HepG2 (cell line): ENCODE data around the gene MACROD2. TPM values are rescaled to one million over a fixed set of nuclear protein-coding genes. Genes with fewer than 3 reads are reported as not detected.
A peak's percentile ranks its signal among the peaks of the same experiment; 100 is the strongest.

Experiments
- ARNT2 ChIP-seq: sonication (generic); formaldehyde crosslinking; IDR thresholded peaks from 2 replicates; pipeline ENCODE4 v1.8.0; 2022; ENCODE audit warnings: mild to moderate bottlenecking, low read depth, missing genetic modification reagents, moderate library complexity
- ATF3 ChIP-seq: sonication (generic); formaldehyde crosslinking; IDR thresholded peaks from 2 replicates; pipeline ENCODE4 v1.4.0; 2020; ENCODE audit warnings: missing genetic modification reagents
- BRCA1 ChIP-seq: sonication (generic); formaldehyde crosslinking; IDR thresholded peaks from 2 replicates; pipeline ENCODE4 v1.4.0; 2020; ENCODE audit warnings: missing genetic modification reagents
- DRAP1 ChIP-seq: IDR thresholded peaks from 2 replicates; pipeline ENCODE4 v1.6.1; 2016; ENCODE audit warnings: missing genetic modification reagents, missing compliant biosample characterization
- FOSL2 ChIP-seq: sonication (generic); formaldehyde crosslinking; IDR thresholded peaks from 2 replicates; pipeline ENCODE4 v1.4.0; 2020; ENCODE audit warnings: missing genetic modification reagents
- GATA4 ChIP-seq: sonication (generic); IDR thresholded peaks from 2 replicates; pipeline ENCODE4 v1.6.1; 2016; ENCODE audit warnings: antibody characterized with exemption, low read depth, borderline replicate concordance
- GPBP1L1 ChIP-seq: sonication (generic); formaldehyde crosslinking; IDR thresholded peaks from 2 replicates; pipeline ENCODE4 v1.5.0; 2020; ENCODE audit warnings: mild to moderate bottlenecking, missing genetic modification reagents
- KLF16 ChIP-seq, 2 experiments: sonication (generic) in 1 of 2; formaldehyde crosslinking in 1 of 2; IDR thresholded peaks; 2 replicates each; pipeline versions ENCODE4 v1.6.1 to v1.8.0; 2016 to 2023; ENCODE audit warnings: missing genetic modification reagents in 2 of 2, missing compliant biosample characterization in 1 of 2
- MAZ ChIP-seq, 2 experiments: sonication (generic) in 1 of 2; formaldehyde crosslinking in 1 of 2; IDR thresholded peaks; 2 replicates each; pipeline versions ENCODE4 v1.5.0 to v1.6.1; 2012 to 2020; ENCODE audit warnings: low read depth in 2 of 2, mild to moderate bottlenecking in 2 of 2, borderline replicate concordance in 1 of 2, improper control_type of control experiment in 1 of 2, low read length in 1 of 2, missing genetic modification reagents in 1 of 2, moderate library complexity in 1 of 2
- NAIF1 ChIP-seq: sonication (generic); formaldehyde crosslinking; IDR thresholded peaks from 2 replicates; pipeline ENCODE4 v1.5.0; 2020; ENCODE audit warnings: mild to moderate bottlenecking, missing genetic modification reagents, borderline replicate concordance
- PHF21A ChIP-seq: sonication (generic); formaldehyde crosslinking; IDR thresholded peaks from 2 replicates; pipeline ENCODE4 v1.5.0; 2020; ENCODE audit warnings: mild to moderate bottlenecking, missing genetic modification reagents
- PRPF4 ChIP-seq: fragments of 200-400 bp; formaldehyde crosslinking; IDR thresholded peaks from 2 replicates; pipeline ENCODE4 v1.6.1; 2016; ENCODE audit warnings: low read length, low read depth; ENCODE audit not compliant: poor library complexity, severe bottlenecking
- RFXAP ChIP-seq: sonication (generic); formaldehyde crosslinking; IDR thresholded peaks from 2 replicates; pipeline ENCODE4 v1.4.0; 2020; ENCODE audit warnings: missing genetic modification reagents, borderline replicate concordance
- SALL1 ChIP-seq: sonication (generic); formaldehyde crosslinking; IDR thresholded peaks from 2 replicates; pipeline ENCODE4 v1.8.0; 2022; ENCODE audit warnings: mild to moderate bottlenecking, missing genetic modification reagents
- SMAD3 ChIP-seq: sonication (generic); formaldehyde crosslinking; IDR thresholded peaks from 2 replicates; pipeline ENCODE4 v1.4.0; 2020; ENCODE audit warnings: missing genetic modification reagents
- TBX2 ChIP-seq: sonication (generic); formaldehyde crosslinking; IDR thresholded peaks from 2 replicates; pipeline ENCODE4 v1.5.0; 2020; ENCODE audit warnings: missing genetic modification reagents, mild to moderate bottlenecking, borderline replicate concordance
- ZFX ChIP-seq: sonication (generic); formaldehyde crosslinking; IDR thresholded peaks from 2 replicates; pipeline ENCODE4 v1.4.0; 2020; ENCODE audit warnings: mild to moderate bottlenecking, low read depth, missing genetic modification reagents, moderate library complexity
- ZNF333 ChIP-seq: sonication (generic); formaldehyde crosslinking; IDR thresholded peaks from 2 replicates; pipeline ENCODE4 v1.4.0; 2020; ENCODE audit warnings: mild to moderate bottlenecking, missing genetic modification reagents, borderline replicate concordance
- ZNF652 ChIP-seq: IDR thresholded peaks from 2 replicates; pipeline ENCODE4 v1.6.1; 2016; ENCODE audit warnings: low read depth, borderline replicate concordance
- ZNF777 ChIP-seq: sonication (generic); formaldehyde crosslinking; IDR thresholded peaks from 2 replicates; pipeline ENCODE4 v1.4.0; 2020; ENCODE audit warnings: missing genetic modification reagents
- polyA plus RNA-seq, 8 experiments: library from polyadenylated mRNA; depleted of rRNA in 3 of 8; stranded (reverse) in 7 of 8; unstranded in 1 of 8; fragments of >200 nt; fragmentation: Illumina TruSeq in 4 of 8; extraction: Trizol in 4 of 8; gene quantifications; 2 replicates each; pipeline versions ENCODE4 v1.2.1 to v1.2.3, GENCODE V29; 2011 to 2016; ENCODE audit warnings: low read depth in 4 of 8, missing spikeins in 1 of 8, mixed read lengths in 1 of 8; ENCODE audit not compliant: insufficient read depth in 1 of 8
- total RNA-seq, 5 experiments: library from RNA; depleted of rRNA; stranded (reverse); fragments of >200 nt; fragmentation: Illumina TruSeq; extraction: Trizol; gene quantifications; 2 replicates each; pipeline ENCODE4 v1.2.3, GENCODE V29; 2016; ENCODE audit warnings: low read depth in 1 of 5
- TF ChIP-seq, protein P1 (sequence below): sonication (generic); formaldehyde crosslinking; IDR thresholded peaks from 2 replicates; pipeline ENCODE4 v1.5.0; 2020; ENCODE audit warnings: mild to moderate bottlenecking, missing genetic modification reagents, borderline replicate concordance

The MACROD2 gene
- total and polyA plus RNA-seq, 2 of the 13 experiments (the other 11 are each of a cell fraction or from before 2014, with no cell fraction given): 0.13 to 0.51 TPM

- TF ChIP-seq RFXAP (peak; percentile 65; the same call in 1 of the 2 replicates), GPBP1L1 (no peak), BRCA1 (no peak), FOSL2 (CRISPR knock-in tag) (peak; percentile 92), TBX2 (CRISPR knock-in tag) (peak; percentile 98), PRPF4 (peak; percentile 71), ZFX (0 out of 2 replicates have a peak, but pooled peaks have one; percentile 4), MAZ (IDR thresholded peaks at IDR 0.05; ENCODE audit: borderline replicate concordance, low read depth, low read length) (no peak), MAZ (CRISPR knock-in tag; IDR thresholded peaks at IDR 0.05; ENCODE audit: low read depth) (0 out of 2 replicates have a peak, but pooled peaks have one; percentile 21), SMAD3 (CRISPR knock-in tag) (peak; percentile 98), SALL1 (CRISPR knock-in tag) (peak; percentile 90), PHF21A (CRISPR knock-in tag) (peak; percentile 95), ZNF652 (CRISPR knock-in tag) (peak; percentile 73; the same call in 1 of the 2 replicates), DRAP1 (CRISPR knock-in tag) (peak; percentile 77; the same call in 1 of the 2 replicates), ZNF333 (no peak), ATF3 (CRISPR knock-in tag) (peak; percentile 74), KLF16 (CRISPR knock-in tag; IDR thresholded peaks at IDR 0.05) (peak in 1 of 2 experiments; percentile 97; a peak in 2 of 4 replicates), ZNF777 (no peak), NAIF1 (CRISPR knock-in tag) (no peak), GATA4 (peak; percentile 77; the same call in 1 of the 2 replicates), ARNT2 (CRISPR knock-in tag) (peak; percentile 84; the same call in 1 of the 2 replicates)
- TF ChIP-seq, protein P1, sequence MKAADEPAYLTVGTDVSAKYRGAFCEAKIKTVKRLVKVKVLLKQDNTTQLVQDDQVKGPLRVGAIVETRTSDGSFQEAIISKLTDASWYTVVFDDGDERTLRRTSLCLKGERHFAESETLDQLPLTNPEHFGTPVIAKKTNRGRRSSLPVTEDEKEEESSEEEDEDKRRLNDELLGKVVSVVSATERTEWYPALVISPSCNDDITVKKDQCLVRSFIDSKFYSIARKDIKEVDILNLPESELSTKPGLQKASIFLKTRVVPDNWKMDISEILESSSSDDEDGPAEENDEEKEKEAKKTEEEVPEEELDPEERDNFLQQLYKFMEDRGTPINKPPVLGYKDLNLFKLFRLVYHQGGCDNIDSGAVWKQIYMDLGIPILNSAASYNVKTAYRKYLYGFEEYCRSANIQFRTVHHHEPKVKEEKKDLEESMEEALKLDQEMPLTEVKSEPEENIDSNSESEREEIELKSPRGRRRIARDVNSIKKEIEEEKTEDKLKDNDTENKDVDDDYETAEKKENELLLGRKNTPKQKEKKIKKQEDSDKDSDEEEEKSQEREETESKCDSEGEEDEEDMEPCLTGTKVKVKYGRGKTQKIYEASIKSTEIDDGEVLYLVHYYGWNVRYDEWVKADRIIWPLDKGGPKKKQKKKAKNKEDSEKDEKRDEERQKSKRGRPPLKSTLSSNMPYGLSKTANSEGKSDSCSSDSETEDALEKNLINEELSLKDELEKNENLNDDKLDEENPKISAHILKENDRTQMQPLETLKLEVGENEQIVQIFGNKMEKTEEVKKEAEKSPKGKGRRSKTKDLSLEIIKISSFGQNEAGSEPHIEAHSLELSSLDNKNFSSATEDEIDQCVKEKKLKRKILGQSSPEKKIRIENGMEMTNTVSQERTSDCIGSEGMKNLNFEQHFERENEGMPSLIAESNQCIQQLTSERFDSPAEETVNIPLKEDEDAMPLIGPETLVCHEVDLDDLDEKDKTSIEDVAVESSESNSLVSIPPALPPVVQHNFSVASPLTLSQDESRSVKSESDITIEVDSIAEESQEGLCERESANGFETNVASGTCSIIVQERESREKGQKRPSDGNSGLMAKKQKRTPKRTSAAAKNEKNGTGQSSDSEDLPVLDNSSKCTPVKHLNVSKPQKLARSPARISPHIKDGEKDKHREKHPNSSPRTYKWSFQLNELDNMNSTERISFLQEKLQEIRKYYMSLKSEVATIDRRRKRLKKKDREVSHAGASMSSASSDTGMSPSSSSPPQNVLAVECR (CRISPR knock-in tag): peak; percentile 6; the same call in 1 of the 2 replicates
Measured at GRCh38 chr20:15060265-15061060, 1065.1 kb downstream of the MACROD2 start (continued).
